ENCODE measurements around the gene KRT3.

The KRT3 gene

DNA sequence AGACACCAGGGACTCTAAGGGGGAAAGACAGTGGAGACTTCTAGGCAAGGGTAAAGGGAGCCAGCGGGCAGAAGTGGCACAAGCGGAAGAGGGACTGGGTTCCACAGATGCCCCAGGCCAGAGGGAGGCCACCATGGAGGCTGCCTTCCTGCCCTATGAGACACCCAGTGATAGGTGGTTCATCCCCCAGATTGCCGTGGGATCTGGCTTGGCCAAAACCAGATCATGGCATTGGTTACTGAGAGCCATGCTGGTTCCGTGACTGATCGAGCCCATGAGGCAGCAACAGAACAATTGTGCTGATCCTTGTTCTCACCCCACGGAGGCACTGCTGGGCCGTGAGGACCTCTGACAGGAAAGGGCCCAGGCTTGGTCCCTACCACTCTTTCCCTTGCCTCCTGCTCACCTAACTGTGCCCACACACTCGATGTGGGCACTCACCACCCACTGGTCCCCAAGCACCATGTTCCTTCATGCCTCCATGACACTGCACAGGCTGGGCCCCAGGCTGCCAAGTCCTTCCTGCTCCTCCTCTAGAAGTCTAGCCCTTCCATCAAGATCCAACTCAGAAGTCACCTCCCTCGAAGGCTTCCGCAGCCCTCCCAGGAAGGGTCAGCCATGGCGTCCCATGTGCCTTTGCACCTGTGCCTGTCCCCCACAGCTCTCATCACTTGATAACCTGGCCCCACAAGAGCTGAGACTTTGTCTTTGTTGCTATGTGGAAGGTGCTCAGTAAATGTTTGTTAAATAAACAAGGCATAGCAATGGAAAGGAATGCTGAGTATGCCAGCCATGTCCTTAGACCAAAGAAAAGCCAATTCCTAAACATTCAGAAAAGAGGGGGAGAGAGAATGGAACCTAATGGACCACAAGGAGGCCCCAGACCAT is 30.9 kb upstream of the KRT3 start:
- DNase-seq: no peak

DNA sequence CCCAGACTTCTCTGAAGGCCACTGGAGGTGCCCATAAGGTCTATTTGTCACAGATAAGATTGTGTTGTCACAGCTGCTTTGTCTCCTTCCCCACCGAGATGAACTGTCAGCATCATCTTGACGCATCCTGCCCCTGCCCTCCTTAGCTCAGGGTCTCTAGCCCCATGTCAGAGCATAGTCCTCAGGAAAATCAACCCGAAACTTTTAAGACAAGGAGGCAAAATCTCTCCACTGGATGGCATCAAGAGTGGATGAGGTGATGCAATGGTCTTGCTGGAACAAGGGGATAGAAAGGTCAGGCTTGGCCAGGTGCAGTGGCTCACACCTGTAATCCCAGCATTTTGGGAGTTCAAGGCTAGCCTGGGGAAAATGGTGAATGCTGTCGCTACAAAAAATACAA is 30.0 kb upstream of the KRT3 start:
- DNase-seq: no peak

DNA sequence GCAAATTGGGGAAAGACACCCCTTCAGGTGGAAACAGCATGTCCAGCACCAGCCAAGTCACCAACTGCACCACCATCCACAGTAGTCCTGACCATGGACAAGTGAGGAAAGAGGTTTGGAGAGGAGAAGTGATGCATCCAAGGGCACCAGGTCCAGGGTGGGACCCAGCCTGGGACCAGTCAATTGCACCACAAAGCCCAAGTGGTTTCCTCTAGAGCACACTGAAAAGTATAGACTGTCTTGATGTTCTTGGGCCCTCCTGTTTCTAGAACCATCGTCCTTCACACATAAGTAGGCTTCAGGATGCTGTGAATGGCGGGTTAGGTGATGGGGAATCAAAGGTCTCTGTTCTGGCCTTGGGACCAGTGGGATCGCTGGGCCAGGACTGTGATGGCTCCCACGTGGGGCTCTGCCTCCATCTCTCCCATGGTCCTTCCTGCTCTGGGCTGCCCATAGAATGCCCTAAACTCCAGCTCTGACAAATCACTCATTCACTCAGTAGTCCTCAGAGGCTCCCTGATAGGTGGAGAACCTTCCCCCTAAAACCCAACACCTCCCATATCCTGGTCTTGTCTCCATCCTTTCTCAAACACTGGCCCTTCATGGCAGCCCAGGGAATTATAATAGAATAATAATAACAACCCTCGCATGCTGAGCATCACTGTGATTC is 29.0 kb upstream of the KRT3 start:
- DNase-seq: no peak

DNA sequence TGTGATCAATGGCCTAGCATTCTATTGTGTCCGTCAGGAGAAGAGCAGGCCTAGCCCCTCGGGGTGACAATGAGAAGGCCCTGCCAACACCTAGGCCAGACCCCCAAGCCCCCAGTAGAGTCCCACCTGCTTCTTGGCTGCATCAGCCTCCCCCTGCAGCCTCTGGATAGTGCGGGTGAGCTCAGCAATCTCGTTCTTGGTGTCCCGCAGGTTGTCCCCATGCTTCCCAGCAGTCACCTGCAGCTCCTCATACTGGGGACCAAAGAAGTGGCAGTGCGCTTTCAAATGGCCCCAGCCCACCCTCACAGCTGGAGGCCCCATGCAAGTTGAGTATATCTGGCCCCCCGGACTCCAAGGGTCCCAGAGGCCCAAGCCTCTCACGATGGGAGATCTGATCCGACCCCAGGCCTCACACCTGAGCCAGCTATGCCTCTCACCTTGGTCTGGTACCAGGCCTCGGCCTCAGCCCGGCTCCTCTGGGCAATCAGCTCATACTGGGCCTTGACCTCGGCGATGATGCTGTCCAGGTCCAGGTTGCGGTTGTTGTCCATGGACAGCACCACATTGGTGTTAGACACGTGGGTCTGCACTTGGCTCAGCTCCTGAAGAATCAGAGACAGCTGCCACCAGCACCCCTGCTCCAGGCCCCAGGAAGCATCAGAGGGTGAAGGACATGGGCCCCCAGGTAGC is 28.0 kb upstream of the KRT3 start:
- DNase-seq: no peak

DNA sequence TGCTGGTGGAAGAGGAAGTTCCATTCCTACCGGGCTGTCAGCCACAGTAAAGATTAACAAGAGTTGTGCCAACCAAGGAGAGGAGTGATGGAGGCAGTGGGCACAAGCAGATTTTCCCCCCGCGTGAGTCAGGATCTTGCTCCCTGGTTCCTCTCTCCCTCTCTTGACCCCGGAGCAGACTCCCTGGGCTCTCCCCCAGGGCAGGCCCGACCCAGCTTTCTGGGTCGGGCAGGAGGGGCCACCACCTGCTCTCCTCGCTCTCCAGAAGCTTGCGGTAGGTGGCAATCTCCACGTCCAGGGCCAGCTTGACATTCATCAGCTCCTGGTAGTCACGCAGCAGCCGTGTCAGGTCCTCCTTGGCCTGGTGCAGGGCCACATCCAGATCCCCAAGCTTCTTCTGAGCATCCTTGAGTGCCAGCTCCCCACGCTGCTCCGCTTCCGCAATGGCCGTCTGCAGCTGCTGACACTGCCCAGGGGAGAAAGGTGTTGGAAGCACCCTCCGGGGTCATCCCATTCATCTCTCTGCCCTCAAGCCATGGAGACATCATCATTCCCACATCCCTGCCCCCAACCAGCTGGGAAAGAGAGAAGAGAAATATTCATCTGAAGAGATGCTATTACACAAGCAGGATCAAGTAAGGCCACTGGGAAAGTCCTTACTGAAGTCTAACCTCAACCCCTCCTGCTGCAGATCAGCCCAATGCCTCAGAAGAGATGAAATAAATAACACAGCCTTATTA is 27.0 kb upstream of the KRT3 start:
- no peak for DNase-seq

DNA sequence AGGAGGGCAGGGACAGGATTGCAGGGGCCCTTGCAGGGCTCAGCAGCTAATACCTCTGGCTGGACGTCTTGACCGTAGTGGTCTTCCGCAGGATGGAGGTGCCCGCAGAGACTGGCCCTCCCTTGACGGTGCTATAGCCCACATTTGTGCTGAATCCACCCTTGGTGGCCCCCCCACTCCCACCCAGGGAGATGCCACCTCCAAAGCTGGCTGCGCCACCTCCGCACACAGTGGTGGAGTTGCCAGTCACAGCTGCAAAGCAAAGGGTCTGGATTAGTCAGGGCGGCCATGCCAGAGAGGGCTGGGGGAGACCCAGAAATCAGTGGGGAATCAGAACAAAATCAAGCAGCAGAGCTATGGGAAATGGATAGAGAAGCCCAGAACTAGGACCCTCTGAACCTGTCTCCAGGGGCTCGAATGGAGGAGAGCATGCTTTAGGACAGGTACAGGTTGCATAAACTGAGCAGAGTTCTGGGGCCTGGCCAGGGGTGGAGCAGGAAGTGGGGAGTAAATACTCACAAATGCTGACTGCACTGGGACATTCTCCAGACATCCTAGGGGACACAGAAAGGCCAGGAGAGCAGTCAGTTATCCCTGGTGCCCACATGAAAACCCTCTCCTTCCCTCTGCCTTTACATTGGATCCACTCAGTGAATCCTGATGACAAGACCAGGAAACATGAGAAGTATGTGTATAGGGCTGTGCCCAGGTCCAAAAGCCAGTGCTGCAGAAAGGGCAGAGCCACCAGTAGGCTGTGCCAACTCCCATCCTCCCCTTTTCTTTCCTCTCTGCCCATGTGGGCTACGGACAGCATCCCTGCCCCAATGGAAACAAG is 26.1 kb upstream of the KRT3 start:
- DNase-seq: no peak

DNA sequence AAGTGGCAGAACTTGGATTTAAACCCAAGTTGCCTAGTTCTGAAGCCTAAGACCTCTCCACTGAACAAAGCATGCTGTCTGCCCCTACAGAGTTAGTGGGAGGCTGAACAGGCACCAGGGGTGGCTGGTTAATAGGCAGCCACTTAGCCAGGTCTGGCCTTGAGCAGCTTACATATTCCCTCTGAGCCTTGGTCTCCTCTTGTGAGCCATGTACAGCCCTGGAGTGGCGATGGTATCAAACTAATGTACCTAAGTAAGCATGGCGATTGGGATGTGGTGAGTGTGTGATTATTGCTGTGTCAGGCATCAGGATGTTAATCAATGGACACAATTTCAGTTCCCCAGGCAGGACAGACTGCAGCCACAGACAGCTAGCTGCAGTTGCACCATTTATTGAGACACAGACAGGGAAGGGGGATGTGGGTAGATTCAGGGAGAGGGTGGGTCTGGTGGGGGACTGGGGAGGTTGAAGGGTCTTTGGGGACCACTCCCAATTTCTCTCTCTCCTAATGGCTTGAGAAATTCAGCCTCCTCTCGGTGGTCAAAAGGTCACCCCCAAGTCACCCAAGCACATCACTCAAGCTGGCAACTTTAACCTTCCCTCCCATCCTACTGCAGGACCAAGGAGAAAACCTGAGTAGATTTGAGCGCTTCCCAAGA is 25.3 kb upstream of the KRT3 start:
- DNase-seq: no peak

DNA sequence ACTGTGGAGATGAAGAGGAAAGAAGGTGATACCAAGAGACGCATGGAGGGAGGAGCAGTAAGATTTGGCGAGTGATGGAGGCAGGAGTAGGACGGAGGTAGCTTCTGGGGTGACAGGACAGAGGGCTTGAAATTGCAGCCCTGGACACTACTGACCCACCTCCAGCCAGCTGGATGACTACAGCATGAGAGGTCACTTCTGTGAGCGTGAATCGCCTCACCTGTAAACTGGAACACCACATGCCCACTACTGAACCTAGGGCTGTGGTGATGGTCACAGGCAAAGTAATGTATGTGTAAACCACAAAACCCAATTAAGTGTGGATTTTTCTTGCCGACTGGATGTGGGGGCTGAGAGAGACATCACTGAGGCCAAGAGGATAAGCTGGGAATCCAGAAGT is 24.6 kb upstream of the KRT3 start:
- DNase-seq: no peak

DNA sequence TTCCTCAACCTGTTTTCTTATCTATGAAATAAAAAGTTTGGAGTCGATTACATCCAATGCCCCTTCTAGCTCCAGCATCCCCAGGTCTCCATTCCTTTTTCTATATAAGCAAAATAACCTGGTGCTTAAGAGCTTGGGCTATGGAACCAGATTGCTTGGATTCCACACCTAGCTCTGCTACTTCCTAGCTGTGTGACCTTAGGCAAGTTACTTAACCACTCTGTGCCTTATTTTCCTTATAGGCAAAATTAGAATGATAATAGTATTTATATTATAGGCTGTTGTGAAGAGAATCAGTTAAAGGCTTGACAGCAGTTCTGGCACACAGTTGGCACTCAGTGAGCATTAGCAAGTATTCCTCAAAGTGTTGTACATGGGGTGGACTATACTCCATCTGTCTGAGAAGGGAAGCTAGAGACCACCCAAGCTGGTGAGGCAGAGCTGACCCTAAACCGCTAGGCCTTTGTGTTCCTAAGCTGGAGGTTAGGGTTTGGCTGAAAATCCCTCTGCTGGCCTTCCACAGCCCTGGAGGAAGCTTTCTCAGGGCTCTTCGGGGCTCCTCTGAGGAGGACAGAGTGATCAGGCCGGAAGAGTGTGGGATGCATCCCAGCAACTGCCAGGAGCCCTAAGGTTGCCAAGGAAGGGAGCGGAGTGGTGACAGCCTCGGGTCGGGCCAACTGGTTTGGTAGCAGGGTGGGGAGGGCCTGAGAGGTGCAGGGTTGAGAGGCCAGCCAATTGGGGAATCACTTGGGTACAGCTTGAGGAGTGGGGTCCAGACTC is 24.0 kb upstream of the KRT3 start:
- no peak for DNase-seq

DNA sequence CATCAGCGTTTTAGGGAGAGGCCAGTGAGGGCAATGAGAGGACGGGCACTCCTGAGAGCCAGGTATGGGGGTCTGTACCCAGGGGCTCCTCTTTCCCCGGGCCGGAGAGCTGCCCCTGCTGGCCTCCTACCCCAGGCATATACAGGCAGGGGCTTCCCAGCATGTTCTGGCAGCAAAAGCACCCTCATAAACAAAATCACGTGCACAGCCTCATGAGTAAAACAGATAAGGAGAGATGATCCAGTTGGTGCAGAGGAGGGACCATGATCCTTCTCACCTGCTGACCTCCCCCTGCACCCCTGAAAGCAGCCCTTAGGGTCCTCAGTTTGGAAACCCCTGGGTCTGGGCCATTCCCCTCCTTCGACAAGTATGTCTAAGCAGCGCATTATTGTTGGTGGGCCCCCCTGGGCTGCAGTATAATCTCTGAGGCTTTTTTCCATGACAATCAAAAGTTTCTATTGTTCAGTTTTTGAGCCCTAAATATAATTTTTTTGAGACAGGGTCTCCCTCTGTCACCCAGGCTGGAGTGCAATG is 23.0 kb upstream of the KRT3 start:
- no peak for DNase-seq

DNA sequence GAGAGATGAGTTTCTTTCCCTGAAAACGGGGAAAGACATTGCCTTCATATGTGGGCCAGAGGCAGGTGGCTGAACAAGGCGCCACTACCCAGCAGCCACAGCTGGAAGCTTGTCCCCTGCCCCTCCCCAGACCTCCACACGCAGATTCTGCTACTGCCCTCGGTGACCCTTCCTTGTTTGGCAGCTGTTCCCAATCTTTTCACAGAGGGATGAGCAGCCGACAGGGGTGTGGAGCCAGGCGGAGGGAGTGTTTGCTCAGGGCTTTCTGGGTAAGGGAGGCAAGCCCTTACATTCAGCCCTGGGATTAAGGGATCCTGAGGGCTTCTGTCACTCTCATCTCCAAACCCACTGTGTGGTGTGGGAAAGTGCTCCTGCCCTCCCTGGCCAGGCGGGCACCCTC is 22.5 kb upstream of the KRT3 start:
- DNase-seq: no peak

DNA sequence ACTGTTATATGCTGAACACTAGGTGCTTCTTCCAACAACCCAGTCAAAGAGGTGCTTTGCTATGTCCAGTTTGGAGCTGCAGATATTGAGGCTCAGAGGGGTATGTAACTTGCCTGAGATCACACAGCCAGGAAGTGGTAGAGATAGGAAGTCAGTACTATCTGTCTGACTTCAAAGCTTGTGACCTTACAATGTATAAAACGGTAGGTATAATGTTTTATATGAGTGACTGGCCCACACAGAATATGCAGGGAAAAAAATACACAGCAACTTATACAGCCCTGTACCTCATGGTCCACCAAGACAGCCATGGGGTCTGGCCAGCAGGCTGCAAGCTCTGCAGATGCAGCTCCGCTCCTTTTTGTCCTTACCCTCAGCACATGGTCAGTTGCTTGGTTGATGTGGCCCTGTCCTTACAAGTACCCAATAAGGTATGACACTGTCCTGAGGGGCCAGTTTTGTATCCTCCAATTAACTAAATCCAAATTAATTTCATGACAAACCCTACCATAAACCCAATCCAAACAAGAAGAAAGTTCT is 21.9 kb upstream of the KRT3 start:
- DNase-seq: no peak

DNA sequence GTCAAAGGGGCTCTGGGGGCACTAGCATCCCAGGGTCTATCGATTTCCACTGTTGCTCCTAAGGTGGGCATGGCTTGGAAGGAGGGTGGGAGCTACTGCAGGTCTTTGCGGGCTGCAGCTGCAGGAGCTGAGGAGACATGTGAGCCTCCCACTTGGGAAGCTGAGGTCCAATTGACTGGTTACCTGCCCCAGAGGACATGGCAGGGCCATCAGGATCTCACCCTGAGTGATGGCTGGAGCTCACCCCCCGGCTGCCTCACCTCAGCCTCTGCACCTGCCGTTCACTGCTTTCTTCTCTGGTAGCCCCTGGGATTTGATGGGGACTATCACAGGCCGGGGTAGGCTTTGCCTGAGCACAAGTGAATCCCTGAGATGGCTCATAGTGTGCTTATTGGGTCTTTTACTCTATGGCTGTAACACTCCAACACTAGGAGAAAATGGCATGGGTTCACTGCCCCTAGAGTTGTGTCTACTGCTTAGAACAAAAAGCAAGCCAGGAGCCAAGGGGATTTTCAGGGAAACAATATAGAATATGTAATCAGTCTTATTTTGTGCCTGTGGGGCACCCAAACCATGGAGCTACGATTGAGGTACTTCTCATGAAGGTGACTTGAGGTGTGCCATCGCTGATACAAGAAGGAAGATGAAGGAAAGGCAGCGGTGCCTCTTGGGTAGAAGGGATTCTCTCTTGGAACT is 21.2 kb upstream of the KRT3 start:
- DNase-seq: no peak

DNA sequence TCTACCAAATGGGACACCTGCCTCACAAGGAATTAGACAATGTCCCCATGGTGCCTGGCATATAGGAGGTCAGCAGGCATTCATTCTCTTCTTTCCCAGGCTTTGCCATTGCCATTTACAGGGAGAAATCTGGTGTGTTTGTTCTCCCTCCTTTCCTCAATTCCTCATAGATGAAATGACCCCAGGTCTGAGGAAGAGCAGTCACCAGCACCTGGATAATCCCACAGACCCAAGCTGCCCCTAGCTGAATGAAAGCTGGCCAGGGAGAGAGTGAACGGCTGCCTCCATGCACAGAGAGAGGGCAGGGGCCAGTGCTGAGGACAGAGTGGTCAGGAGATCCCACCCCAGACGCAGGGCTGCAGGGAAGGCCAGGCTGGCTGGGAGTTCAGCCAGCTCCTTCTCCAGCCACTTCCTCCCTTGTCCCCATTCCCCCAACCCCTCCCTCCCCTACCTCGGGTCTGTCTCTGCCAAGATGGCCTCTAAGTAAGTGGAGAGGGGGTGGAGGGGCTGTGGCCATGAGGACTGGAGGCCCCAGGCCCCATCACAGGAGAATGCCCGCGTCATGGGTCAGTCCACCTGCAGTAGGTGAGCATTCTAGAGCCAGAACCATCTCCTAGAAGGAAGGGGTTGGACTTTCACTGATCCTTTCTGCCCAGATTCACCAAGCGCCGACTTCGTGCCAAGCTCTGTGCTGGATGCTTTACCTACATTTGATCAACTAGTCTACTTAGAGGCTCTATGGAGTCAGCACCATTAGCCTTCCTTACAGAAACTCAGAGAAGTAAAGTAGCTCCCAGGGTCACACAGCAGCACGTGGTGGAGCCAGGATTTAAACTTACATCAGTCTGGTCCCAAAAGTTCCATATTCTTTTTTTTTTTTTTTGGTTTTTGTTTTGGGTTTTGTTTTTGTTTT is 20.0 kb upstream of the KRT3 start:
- DNase-seq: no peak

DNA sequence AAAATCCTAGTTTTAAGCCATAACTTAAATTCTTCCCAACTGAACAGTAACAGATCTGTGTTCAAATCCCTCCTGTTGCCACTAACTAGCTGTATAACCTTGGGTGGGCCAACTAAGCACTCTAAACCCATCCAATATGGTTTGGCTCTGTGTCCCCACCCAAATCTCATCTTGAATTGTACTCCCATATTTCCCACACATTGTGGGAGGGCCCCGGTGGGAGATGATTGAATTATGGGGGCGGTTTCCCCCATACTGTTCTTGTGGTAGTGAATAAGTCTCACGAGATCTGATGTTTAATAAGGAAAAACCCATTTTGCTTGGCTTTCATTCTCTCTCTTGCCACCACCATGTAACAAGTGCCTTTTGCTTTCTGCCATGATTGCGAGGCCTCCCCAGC is 19.2 kb upstream of the KRT3 start:
- DNase-seq: no peak

DNA sequence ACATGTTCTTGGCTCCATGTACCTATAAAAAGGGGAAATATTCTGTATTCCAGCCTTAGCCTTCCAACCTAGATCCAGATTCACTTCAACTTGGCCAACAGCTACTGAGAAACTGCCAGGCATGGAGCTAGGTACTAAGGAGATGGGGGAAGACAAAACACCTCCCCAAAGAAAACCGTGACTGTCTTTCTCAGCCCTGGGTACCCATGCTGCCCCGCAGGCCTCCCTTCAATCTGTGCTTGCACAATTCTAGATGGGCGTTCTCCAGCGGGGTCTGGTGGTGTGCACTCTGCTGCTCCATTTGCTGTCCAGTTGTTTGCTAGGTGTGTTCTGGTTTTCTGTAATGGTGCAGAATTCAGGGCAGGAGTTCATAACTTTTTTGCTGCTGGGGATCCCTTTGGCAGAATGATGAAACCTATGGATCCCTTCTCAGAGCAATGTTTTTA is 18.8 kb upstream of the KRT3 start:
- no peak for DNase-seq

DNA sequence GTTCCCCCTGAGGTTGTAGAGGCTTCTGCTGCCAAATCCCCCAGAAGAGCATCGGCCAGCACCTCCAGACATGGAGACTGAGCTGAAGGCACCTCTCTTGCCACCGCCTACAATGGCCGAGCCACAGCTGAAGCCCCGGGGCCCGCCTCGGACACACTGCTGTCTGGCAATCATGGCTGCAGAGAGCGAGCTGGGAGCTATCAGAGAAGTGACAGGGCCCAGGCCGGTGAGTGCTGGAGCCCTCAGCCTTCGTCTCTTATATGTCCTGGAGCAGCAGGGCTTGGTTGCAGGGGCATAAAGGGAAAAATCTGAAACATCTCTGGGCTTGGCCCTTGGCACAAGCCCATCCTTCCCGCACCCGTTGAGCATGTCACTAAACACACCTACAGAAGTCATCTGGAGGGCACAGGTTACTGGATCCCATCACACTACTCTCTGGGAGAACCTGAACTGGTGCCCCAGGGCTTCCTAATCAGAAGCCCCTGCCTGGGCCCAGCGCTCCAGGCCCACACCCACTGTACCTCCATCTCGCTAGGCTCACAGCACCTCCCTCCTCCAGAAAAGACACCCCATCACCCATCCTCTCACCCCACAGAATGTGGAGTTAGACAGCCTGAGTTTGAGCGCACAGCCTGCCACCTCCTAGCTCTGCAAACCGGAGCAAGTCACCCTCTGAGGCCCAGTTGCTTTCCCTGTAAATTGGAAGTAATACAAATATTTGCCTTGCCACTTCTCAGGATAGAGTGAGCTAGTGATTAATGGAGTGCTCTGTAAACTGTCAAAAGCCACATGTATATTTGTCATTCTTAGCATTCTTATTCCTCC is 18.2 kb upstream of the KRT3 start, which contains the start of gene KRT4:
TSS of gene KRT4 (minus strand) at position 232 of the 825 bp plus-strand sequence. CDS start at position 174, 58 bp downstream.
- DNase-seq: no peak

Data from activated T-cell treated with anti-CD3 and anti-CD28 coated beads, Interleukin-2, amount 50 U/mL, for 48 hours (primary cell).